Suprapubic skin (tissue), 4 donors: Measurements from ENCODE around the gene DTX3L.

Experiments
- CTCF ChIP-seq, 2 donors: fragments of 200-600 bp in 1 of 2; fragments of 450-650 bp in 1 of 2; sonication (generic) in 1 of 2; IDR thresholded peaks; one replicate each; pipeline ENCODE4 v1.5.1; 2016 to 2019; ENCODE audit warnings: antibody characterized with exemption in 2 of 2, mild to moderate bottlenecking in 1 of 2, moderate library complexity in 1 of 2
- EP300 ChIP-seq: sonication (generic); formaldehyde crosslinking; IDR thresholded peaks from one replicate; pipeline ENCODE4 v1.6.1; 2017; ENCODE audit warnings: antibody characterized with exemption
- POLR2A ChIP-seq, 2 donors: fragments of 450-650 bp; IDR thresholded peaks; one replicate each; pipeline ENCODE4 v1.6.1; 2017; ENCODE audit warnings: antibody characterized with exemption in 2 of 2, mild to moderate bottlenecking in 2 of 2, moderate library complexity in 2 of 2
- POLR2AphosphoS5 ChIP-seq, 3 donors: sonication (generic); formaldehyde crosslinking; IDR thresholded peaks; one replicate each; pipeline ENCODE4 v1.6.1; 2017; ENCODE audit warnings: antibody characterized with exemption in 3 of 3

DNA sequence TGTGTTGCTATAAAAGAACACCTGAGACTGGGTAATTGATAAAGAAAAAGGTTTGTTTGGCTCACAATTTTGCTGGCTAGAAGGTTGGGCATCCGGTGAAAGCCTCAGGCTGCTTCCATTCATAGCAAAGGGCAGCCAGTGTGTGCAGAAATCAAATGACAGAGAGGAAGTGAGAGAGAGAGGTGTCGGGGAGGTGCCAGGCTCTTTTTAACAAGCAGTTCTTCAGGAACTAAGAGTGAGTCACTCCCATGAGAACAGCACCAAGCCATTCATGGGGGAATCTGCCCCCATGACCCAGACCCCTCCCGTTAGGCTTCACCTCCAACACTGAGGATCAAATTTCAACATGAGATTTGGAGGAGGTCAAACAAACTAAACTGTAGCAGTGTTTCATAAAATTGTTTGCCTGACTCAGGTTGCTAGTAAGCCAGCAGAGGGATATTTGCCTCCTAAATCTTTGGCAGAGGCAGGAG is 8.8 kb downstream of the DTX3L start:
- TF ChIP-seq POLR2AphosphoS5 (IDR thresholded peaks at IDR 0.05) (no peak), CTCF (IDR thresholded peaks at IDR 0.05) (no peak), EP300 (no peak), POLR2A (IDR thresholded peaks at IDR 0.05) (no peak)
